ENCODE measurements around the gene BTBD16.

- TF ChIP-seq, protein P1, sequence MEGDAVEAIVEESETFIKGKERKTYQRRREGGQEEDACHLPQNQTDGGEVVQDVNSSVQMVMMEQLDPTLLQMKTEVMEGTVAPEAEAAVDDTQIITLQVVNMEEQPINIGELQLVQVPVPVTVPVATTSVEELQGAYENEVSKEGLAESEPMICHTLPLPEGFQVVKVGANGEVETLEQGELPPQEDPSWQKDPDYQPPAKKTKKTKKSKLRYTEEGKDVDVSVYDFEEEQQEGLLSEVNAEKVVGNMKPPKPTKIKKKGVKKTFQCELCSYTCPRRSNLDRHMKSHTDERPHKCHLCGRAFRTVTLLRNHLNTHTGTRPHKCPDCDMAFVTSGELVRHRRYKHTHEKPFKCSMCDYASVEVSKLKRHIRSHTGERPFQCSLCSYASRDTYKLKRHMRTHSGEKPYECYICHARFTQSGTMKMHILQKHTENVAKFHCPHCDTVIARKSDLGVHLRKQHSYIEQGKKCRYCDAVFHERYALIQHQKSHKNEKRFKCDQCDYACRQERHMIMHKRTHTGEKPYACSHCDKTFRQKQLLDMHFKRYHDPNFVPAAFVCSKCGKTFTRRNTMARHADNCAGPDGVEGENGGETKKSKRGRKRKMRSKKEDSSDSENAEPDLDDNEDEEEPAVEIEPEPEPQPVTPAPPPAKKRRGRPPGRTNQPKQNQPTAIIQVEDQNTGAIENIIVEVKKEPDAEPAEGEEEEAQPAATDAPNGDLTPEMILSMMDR (IDR thresholded peaks at IDR 0.05), result no peak
- no peak for TF ChIP-seq EP300 (IDR thresholded peaks at IDR 0.05)
Observed at GRCh38 chr10:122368502-122369254, 97.6 kb downstream of the BTBD16 start.
